ENCODE results near the gene NFYC.

The NFYC gene

GRCh38 chr1:40679165-40679953 is 12.1 kb upstream of the NFYC start:
- TF ChIP-seq CTCF (IDR thresholded peaks at IDR 0.05; ENCODE audit: low read depth, low read length, missing control alignments) = no peak
- DNase-seq (ENCODE audit: extremely low read depth, low read depth) = no peak
- H3K4me3 ChIP-seq (replicated peaks; ENCODE audit: low read depth, low read length) = no peak overlapping the region

GRCh38 chr1:40684669-40685068 is 6.8 kb upstream of the NFYC start:
- no peak for DNase-seq (ENCODE audit: extremely low read depth, low read depth)
- no peak for TF ChIP-seq CTCF (IDR thresholded peaks at IDR 0.05; ENCODE audit: low read depth, low read length, missing control alignments)
- H3K4me3 ChIP-seq (replicated peaks; ENCODE audit: low read depth, low read length) = no peak overlapping the region

GRCh38 chr1:40687059-40687458 is 4.4 kb upstream of the NFYC start:
- no peak for TF ChIP-seq CTCF (IDR thresholded peaks at IDR 0.05; ENCODE audit: low read depth, low read length, missing control alignments)
- no peak for DNase-seq (ENCODE audit: extremely low read depth, low read depth)
- no peak overlapping the region for H3K4me3 ChIP-seq (replicated peaks; ENCODE audit: low read depth, low read length)

GRCh38 chr1:40687661-40688060 is 3.8 kb upstream of the NFYC start:
- DNase-seq (ENCODE audit: extremely low read depth, low read depth) = no peak
- no peak overlapping the region for H3K4me3 ChIP-seq (replicated peaks; ENCODE audit: low read depth, low read length)
- no peak for TF ChIP-seq CTCF (IDR thresholded peaks at IDR 0.05; ENCODE audit: low read depth, low read length, missing control alignments)

- no peak overlapping the region for H3K4me3 ChIP-seq (replicated peaks; ENCODE audit: low read depth, low read length)
- DNase-seq (ENCODE audit: extremely low read depth, low read depth) = no peak
- TF ChIP-seq CTCF (IDR thresholded peaks at IDR 0.05; ENCODE audit: low read depth, low read length, missing control alignments) = no peak
Observed at GRCh38 chr1:40689737-40690136, 1.8 kb upstream of the NFYC start.

- no peak for TF ChIP-seq CTCF (IDR thresholded peaks at IDR 0.05; ENCODE audit: low read depth, low read length, missing control alignments)
- no peak for DNase-seq (ENCODE audit: extremely low read depth, low read depth)
- H3K4me3 ChIP-seq (replicated peaks; ENCODE audit: low read depth, low read length) = peak overlapping the region; percentile 81
Observed at GRCh38 chr1:40690771-40691537, 550 bp upstream of the NFYC start.
